Endothelial cell of umbilical vein (primary cell): Measurements from ENCODE around the gene ZNF425. TPM values are rescaled to one million over a fixed set of nuclear protein-coding genes. Genes with fewer than 3 reads are reported as not detected.
A peak's percentile ranks its signal among the peaks of the same experiment; 100 is the strongest.

Source experiments
- BruUV-seq: library from RNA; stranded (reverse); fragments of 400-500 nt; replicated peaks from 2 replicates; lab custom pipeline; 2021; lab: Mats Ljungman, UMichigan
- CTCF ChIA-PET: fragments of 300-600, 350-600 bp; sonication (Branson Sonifier 250); formaldehyde crosslinking; loops from one replicate; lab custom pipeline; 2021; ENCODE audit warnings: antibody characterized with exemption, inconsistent platforms; lab: Charles Lee
- POLR2A ChIA-PET: fragments of 300-600, 350-600 bp; sonication (Branson Sonifier 250); formaldehyde crosslinking; loops from one replicate; lab custom pipeline; 2021; ENCODE audit warnings: antibody characterized with exemption, inconsistent platforms; lab: Charles Lee
- DNase-seq: peaks from one replicate; pipeline ENCODE4 v3.0.0-alpha.2; 2011; ENCODE audit warnings: low read depth, low spot score
- FAIRE-seq: peaks from 2 replicates; lab custom pipeline; 2011; peaks lifted over from hg19 to GRCh38; lab: Jason Lieb, UNC
- H2AFZ ChIP-seq: 2 replicates; pipeline ENCODE4 v1.6.0; 2012; ENCODE audit warnings: low read depth, low read length, control low read depth, inconsistent platforms
- H3K27ac ChIP-seq: 2 replicates; pipeline ENCODE4 v1.5.1; 2011; ENCODE audit warnings: low read depth, mild to moderate bottlenecking, control low read depth, low read length, moderate library complexity; ENCODE audit not compliant: insufficient read depth
- H3K27me3 ChIP-seq, 2 experiments: 2 replicates each; pipeline versions ENCODE4 v1.6.0 to v1.6.1; 2011; ENCODE audit warnings: low read length in 2 of 2, mixed read lengths in 1 of 2; ENCODE audit not compliant: control insufficient read depth in 2 of 2, insufficient read depth in 2 of 2
- H3K36me3 ChIP-seq, 2 experiments: 2 replicates in 1 of 2; 3 replicates in 1 of 2; pipeline ENCODE4 v1.5.1; 2011; ENCODE audit warnings: low read length in 2 of 2, mild to moderate bottlenecking in 1 of 2, moderate library complexity in 1 of 2; ENCODE audit not compliant: control insufficient read depth in 2 of 2, insufficient read depth in 2 of 2; ENCODE audit errors: extremely low read depth in 1 of 2
- H3K4me1 ChIP-seq: 3 replicates; pipeline ENCODE4 v1.5.1; 2011; ENCODE audit warnings: mild to moderate bottlenecking, low read length; ENCODE audit not compliant: control insufficient read depth, insufficient read depth; ENCODE audit errors: extremely low read depth
- H3K4me2 ChIP-seq: 2 replicates; pipeline ENCODE4 v1.6.1; 2011; ENCODE audit warnings: low read length, control low read depth, mixed read lengths; ENCODE audit not compliant: insufficient read depth
- H3K4me3 ChIP-seq, 3 experiments: fragments of 200-600 bp in 1 of 3; sonication (generic), shearing (Covaris generic) in 1 of 3; replicated peaks in 1 of 3; 2 replicates each; pipeline ENCODE4 v1.5.1; 2011 to 2016; ENCODE audit warnings: control low read depth in 3 of 3, low read length in 3 of 3, mild to moderate bottlenecking in 2 of 3, inconsistent platforms in 1 of 3, low read depth in 1 of 3, moderate library complexity in 1 of 3; ENCODE audit not compliant: insufficient read depth in 1 of 3
- H3K79me2 ChIP-seq: 2 replicates; pipeline ENCODE4 v1.6.0; 2012; ENCODE audit warnings: low read length, inconsistent platforms; ENCODE audit not compliant: control insufficient read depth, insufficient read depth
- H3K9ac ChIP-seq: replicated peaks from 2 replicates; pipeline ENCODE3; 2011; ENCODE audit warnings: low read length, control low read depth; ENCODE audit not compliant: insufficient read depth; ENCODE audit errors: extremely low read depth
- H3K9me1 ChIP-seq: replicated peaks from 3 replicates; pipeline ENCODE4 v1.6.0; 2011; ENCODE audit warnings: mild to moderate bottlenecking, low read length; ENCODE audit not compliant: control insufficient read depth, insufficient read depth; ENCODE audit errors: extremely low read depth
- H3K9me3 ChIP-seq: replicated peaks from 2 replicates; pipeline ENCODE4 v1.5.1; 2012; ENCODE audit warnings: low read length, inconsistent platforms; ENCODE audit not compliant: control insufficient read depth, insufficient read depth
- H4K20me1 ChIP-seq: replicated peaks from 2 replicates; pipeline ENCODE3; 2011; ENCODE audit warnings: mild to moderate bottlenecking, low read length; ENCODE audit not compliant: control insufficient read depth, insufficient read depth; ENCODE audit errors: extremely low read depth
- CTCF ChIP-seq, 2 donors: IDR thresholded peaks; 1 replicate in 1 of 2; 2 replicates in 1 of 2; pipeline ENCODE4 v1.5.1; 2011; ENCODE audit warnings: low read length in 2 of 2, mild to moderate bottlenecking in 2 of 2, moderate library complexity in 2 of 2, control low read depth in 1 of 2, inconsistent platforms in 1 of 2, low read depth in 1 of 2; ENCODE audit not compliant: insufficient read depth in 1 of 2; ENCODE audit errors: extremely low read depth in 1 of 2
- MYC ChIP-seq: IDR thresholded peaks from one replicate; pipeline ENCODE4 v1.6.1; 2011; ENCODE audit warnings: mild to moderate bottlenecking, low read depth, low read length
- POLR2A ChIP-seq: IDR thresholded peaks from 2 replicates; pipeline ENCODE4 v1.6.1; 2012; ENCODE audit warnings: low read depth, mild to moderate bottlenecking, control low read depth, low read length
- POLR2AphosphoS5 ChIP-seq: IDR thresholded peaks from 2 replicates; pipeline ENCODE4 v1.6.1; 2012; ENCODE audit warnings: low read depth, mild to moderate bottlenecking, control low read depth, low read length, moderate library complexity; ENCODE audit not compliant: insufficient read depth
- dilution Hi-C: fragments of 300-500 bp; cut with MboI; formaldehyde crosslinking; loops from one replicate; pipeline ENCODE4 v1.15.0; 2019; ENCODE audit warnings: low sequenced_read_pairs; ENCODE audit not compliant: extremely low pct_ligation_motif_present
- intact Hi-C: fragments of 100-400 bp; cut with micrococcal nuclease; formaldehyde crosslinking; loops from one replicate; pipeline ENCODE4 v1.10.0; 2022
- polyA plus RNA-seq, 4 experiments: library from polyadenylated mRNA; depleted of rRNA in 3 of 4; stranded (reverse) in 3 of 4; unstranded in 1 of 4; fragments of >200 nt; gene quantifications; 2 replicates each; pipeline versions ENCODE4 v1.2.1 to v1.2.3, GENCODE V29; 2011 to 2012; ENCODE audit warnings: missing spikeins in 1 of 4
- total RNA-seq: library from RNA; stranded (reverse); gene quantifications from 2 replicates; pipeline ENCODE4 v1.2.3, GENCODE V29; 2021

The ZNF425 gene
- total and polyA plus RNA-seq, 2 donors (not counting 3 experiments of a cell fraction or from before 2014, with no cell fraction given), result 0.68 to 0.93 TPM

DNA sequence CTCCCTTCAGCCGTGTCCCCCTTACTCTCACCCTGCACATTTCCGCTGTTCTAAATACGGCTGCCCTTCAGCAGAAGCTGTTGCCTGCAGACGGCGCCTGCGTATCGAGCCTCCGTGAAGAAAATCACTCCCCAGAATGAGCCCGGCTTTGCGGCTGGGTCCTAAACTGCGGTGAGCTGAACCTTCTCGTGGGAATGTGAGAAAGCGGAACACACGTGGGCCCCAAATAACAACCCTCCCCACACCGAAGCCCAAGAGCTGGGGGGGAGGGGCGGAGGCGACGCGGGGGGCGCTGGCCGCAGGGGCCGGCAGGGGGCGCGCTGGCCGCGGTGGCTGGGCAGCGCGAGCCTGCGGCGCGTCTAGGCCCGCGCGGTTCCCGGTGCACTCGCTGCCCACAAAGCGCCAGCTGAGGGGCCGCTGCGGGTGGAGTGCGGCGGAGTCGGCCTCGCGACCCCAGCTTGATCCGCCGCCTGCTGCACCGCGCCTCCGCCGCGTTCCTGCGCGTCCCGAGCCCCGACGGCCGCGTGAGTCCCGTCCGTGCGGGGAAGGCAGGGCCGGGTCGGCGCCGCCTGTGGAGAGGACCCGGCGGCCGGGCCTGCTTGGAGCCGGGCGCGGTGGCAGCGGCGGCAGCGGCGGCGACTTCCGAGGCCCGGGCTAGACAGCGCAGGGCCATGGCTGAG is 21.1 kb upstream of the ZNF425 start, which contains the start of gene ZNF398:
Gene ZNF398, plus strand, starts transcription at position 382 of the 680 bp plus-strand sequence. Its CDS starts 290 bp downstream, at position 672.
- Histone ChIP-seq H3K36me3 (no peaks in the 10 kb centered on the region), H3K4me1 (peaks cover 4% of the 10 kb centered on the region), H3K9me3 (no peaks in the 10 kb centered on the region), H4K20me1 (no peaks in the 10 kb centered on the region), H3K27ac (peak within 1 kb of the TSS; percentile 57), H3K27me3 (no peaks in the 10 kb centered on the region), H3K9me1 (no peaks in the 10 kb centered on the region), H3K9ac (peak within 1 kb of the TSS; percentile 81), H3K4me2 (peak within 1 kb of the TSS; percentile 69), H2AFZ (peak within 1 kb of the TSS; percentile 93), H3K4me3 (peak within 1 kb of the TSS; percentile 74 to 98 (median 87)), H3K79me2 (peaks cover 37% of the 10 kb centered on the region)
- dilution Hi-C loops, result no loop called here
- peak; percentile 72 for FAIRE-seq
- no TSS peak for BruUV-seq
- ChIA-PET CTCF (interaction anchor here (0.6 to 3.3 kb wide), 29 partner anchors 9 to 1221 kb away, joined by 3 to 61 read pairs (median 5); partner anchors contain the start of genes ZNF282, ZNF425, ZNF783 and ZNF862), POLR2A (interaction anchor here (0.6 to 1.3 kb wide), 2 partner anchors 22 to 85 kb away, joined by 3 read pairs; no protein-coding TSS in a partner anchor)
- intact Hi-C loops, result loop anchor here (1.0 to 5.0 kb wide), 7 partner anchors 21 to 478 kb away; partner anchors contain the start of genes EZH2, PDIA4, ZNF282 and ZNF425
- peak; percentile 75 for DNase-seq
- peak; percentile 42 to 79 for TF ChIP-seq CTCF (IDR thresholded peaks at IDR 0.05; ENCODE audit: extremely low read depth in 1 of 2, insufficient read depth in 1 of 2, low read depth in 1 of 2, low read length in 2 of 2)
- peak; percentile 63 for TF ChIP-seq POLR2A
- no peak for TF ChIP-seq MYC
- peak; percentile 71 for TF ChIP-seq POLR2AphosphoS5
